ENCODE measurements around the gene ELAVL2. TPM values are rescaled to one million over a fixed set of nuclear protein-coding genes. Genes with fewer than 3 reads are reported as not detected.

ELAVL2 gene
- total RNA-seq, result 1 to 10 TPM in 1 of 4 donors, under 1 TPM in 3; under 0.01 to 1.4 (median 0.84) TPM

DNA sequence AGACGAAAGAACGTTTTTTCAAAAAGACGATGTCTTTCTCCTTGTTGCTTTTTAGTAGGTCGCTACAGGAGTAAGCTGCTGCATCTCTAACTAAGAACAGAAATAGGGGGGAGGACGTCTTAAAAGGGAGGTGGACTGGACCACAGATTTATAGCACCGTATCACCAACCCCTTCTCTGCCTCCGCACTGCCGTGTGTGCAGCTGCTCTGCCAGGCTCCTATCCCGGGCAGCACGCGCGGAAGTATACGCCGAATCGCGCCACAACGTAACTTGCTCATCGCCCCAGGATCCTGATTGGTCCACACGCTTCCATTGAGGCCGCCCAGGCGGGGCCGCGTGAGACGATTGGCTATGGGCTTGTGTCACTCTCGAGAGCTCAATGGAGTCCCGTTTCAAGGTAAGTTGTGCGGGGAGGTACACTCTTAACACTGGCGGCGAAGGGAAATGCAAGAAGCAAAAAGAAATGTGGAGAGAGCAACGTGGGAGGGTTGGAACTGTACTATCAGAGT lies at the start of gene ELAVL2:
ELAVL2 (minus strand) TSS at position 121 of the 510 bp plus-strand sequence. CDS start 64,006 bp downstream, outside the sequence.
- Histone ChIP-seq H3K4me3 (peak within 1 kb of the TSS; percentile 39 to 48 (median 44)), H3K9me3 (no peaks in the 10 kb centered on the region), H3K4me1 (peaks cover 22 to 51% (median 44%) of the 10 kb centered on the region in 4 donors), H3K27me3 (peaks cover 2 to 100% (median 70%) of the 10 kb centered on the region in 4 donors), H3K36me3 (no peaks in the 10 kb centered on the region), H3K27ac (replicated peaks in 1 of 4) (no peak within 1 kb of the TSS)
- intact Hi-C loops (cut with DNase I), result no loop called here
- TF ChIP-seq POLR2AphosphoS5 (IDR thresholded peaks at IDR 0.05) (peak in 1 of 2 donors; percentile 53), POLR2A (IDR thresholded peaks at IDR 0.05; ENCODE audit: low read depth) (no peak)
- DNase-seq (ENCODE audit: extremely low spot score), result no peak
- under 1% methylated on average over 16 of the region's 30 CpGs for WGBS

DNA sequence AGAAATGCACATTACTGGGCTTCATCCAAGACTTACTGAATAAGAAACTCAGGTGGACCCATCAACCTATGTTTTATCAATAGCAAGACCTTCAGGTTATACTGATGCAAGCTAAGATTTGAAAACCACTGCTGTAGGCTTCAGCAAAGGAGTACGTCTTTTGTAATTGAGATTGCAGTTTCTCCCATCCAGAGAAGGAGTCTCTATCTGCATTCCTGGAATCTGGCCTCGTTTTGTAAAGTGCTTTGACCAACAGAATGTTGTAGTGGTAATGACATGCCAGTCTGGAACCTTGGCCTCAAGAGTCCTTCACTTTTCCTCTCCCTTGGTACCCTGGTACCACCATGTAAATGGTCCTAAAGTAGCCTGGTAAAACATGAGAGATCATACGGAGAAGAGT lies 32.2 kb upstream of the ELAVL2 start:
- intact Hi-C loops (cut with DNase I), result no loop called here
- H3K27me3 ChIP-seq, result no peaks in the 10 kb centered on the region
- H3K36me3 ChIP-seq, result no peaks in the 10 kb centered on the region
- H3K9me3 ChIP-seq, result no peaks in the 10 kb centered on the region
- DNase-seq (ENCODE audit: extremely low spot score), result no peak
- 74% methylated on average over 3 of the region's 3 CpGs for WGBS
- no peak overlapping the region for H3K27ac ChIP-seq (replicated peaks in 1 of 4)
- no peak overlapping the region for H3K4me3 ChIP-seq
- TF ChIP-seq, protein P1, sequence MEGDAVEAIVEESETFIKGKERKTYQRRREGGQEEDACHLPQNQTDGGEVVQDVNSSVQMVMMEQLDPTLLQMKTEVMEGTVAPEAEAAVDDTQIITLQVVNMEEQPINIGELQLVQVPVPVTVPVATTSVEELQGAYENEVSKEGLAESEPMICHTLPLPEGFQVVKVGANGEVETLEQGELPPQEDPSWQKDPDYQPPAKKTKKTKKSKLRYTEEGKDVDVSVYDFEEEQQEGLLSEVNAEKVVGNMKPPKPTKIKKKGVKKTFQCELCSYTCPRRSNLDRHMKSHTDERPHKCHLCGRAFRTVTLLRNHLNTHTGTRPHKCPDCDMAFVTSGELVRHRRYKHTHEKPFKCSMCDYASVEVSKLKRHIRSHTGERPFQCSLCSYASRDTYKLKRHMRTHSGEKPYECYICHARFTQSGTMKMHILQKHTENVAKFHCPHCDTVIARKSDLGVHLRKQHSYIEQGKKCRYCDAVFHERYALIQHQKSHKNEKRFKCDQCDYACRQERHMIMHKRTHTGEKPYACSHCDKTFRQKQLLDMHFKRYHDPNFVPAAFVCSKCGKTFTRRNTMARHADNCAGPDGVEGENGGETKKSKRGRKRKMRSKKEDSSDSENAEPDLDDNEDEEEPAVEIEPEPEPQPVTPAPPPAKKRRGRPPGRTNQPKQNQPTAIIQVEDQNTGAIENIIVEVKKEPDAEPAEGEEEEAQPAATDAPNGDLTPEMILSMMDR (IDR thresholded peaks at IDR 0.05), result no peak
- TF ChIP-seq POLR2A (IDR thresholded peaks at IDR 0.05; ENCODE audit: low read depth) (no peak), EP300 (IDR thresholded peaks at IDR 0.05) (no peak), POLR2AphosphoS5 (IDR thresholded peaks at IDR 0.05) (no peak)
- no peaks in the 10 kb centered on the region for H3K4me1 ChIP-seq

DNA sequence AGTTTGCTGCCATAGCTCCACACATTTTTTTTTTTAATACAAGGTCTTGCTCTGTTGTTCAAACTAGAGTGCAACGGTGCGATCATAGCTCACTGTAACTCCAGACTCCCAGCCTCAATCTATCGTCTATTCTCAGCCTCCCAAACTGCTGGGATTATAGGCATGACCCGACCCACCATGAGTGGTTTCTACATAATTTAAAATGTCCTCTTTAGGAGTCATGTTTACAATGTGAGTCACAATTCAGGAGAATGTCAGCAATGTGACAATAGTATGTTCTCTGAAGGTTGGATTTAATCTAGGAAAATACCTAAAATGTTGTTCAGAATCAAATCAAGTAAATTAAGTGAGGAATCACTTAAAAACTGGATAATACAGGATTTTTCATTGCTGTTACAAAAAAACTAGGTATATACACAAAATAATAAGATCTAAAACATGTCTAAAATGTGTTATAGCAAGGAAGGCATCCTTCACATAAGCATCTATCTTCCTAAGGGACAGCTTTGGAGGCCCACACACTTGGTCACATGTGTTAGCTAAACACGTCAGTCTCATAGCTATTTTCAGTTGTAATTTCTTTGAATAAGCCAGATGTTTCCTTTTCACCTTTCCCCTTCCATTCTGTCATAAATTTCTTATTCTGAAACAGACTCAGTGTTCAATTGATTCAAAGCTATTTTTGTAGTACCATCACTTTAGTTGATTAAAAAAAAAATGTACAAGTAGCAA lies 30.0 kb upstream of the ELAVL2 start:
- TF ChIP-seq POLR2AphosphoS5 (IDR thresholded peaks at IDR 0.05), result no peak
- TF ChIP-seq, protein P1 (IDR thresholded peaks at IDR 0.05), result no peak
- TF ChIP-seq POLR2A (IDR thresholded peaks at IDR 0.05; ENCODE audit: low read depth), result no peak
- TF ChIP-seq EP300 (IDR thresholded peaks at IDR 0.05), result no peak
- intact Hi-C loops (cut with DNase I), result no loop called here
- Histone ChIP-seq H3K27me3 (peaks cover 0 to 4% (median 0%) of the 10 kb centered on the region in 4 donors), H3K4me1 (peaks cover 0 to 8% (median 7%) of the 10 kb centered on the region in 4 donors), H3K4me3 (no peak overlapping the region), H3K36me3 (no peaks in the 10 kb centered on the region), H3K27ac (replicated peaks in 1 of 4) (no peak overlapping the region), H3K9me3 (no peaks in the 10 kb centered on the region)
- DNase-seq (ENCODE audit: extremely low spot score), result no peak
- WGBS, result 70% methylated on average over 5 of the region's 5 CpGs

DNA sequence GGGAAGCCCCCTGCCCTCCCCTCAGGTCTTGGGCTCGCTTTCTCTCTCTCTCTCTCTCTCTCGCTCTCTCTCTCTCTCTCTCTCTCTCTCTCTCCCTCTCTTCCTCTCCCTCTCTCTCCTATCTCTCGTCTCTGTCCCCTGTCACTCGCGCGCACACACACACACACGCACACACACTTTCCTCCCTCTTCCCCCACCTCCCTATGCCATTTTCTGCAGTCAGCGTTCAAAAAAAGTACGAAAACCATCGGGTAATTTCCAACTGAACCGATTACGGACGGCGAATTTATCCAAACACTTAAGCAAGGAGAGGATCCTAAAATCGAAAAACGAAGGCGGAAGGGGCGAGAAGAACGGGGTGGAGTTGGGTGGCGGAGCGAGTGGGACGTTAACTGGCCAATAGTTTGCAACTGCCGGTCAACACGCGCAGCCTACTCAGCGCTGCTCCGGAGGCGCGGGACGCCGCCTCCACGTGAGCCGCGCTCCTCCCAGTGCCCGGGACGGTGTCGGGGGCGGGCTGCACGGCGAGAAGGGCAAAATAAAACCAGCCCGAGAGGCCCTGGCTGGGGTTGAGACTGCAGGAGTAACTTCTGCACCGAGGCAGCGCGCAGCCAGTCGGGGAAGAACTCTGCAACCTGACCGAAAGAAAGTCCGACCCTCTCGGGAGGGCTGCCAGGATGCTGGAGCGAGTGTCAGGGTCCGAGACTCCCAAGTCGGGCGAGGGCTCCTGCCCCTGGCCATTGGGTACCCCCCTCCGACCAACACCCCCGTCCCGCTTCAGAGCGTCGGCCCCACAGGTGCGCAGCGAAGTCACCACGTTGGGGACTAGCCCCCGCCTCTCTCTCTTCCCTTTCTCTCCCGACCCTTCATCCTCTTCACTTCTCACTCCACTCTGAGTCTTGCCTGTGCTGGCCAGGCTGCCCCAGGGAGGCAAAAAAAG lies 24.9 kb upstream of the ELAVL2 start:
- no peak for DNase-seq (ENCODE audit: extremely low spot score)
- H3K9me3 ChIP-seq, result no peaks in the 10 kb centered on the region
- H3K27me3 ChIP-seq, result peaks cover 0 to 38% (median 4%) of the 10 kb centered on the region in 4 donors
- TF ChIP-seq EP300 (IDR thresholded peaks at IDR 0.05) (no peak), POLR2AphosphoS5 (IDR thresholded peaks at IDR 0.05) (peak in 1 of 2 donors; percentile 25), POLR2A (IDR thresholded peaks at IDR 0.05; ENCODE audit: low read depth) (no peak)
- intact Hi-C loops (cut with DNase I), result no loop called here
- H3K27ac ChIP-seq (replicated peaks in 1 of 4), result no peak overlapping the region
- 4% methylated on average over 45 of the region's 62 CpGs for WGBS
- H3K4me3 ChIP-seq, result peak overlapping the region; percentile 50 to 63 (median 54)
- H3K36me3 ChIP-seq, result no peaks in the 10 kb centered on the region
- H3K4me1 ChIP-seq, result peaks cover 9 to 26% (median 25%) of the 10 kb centered on the region in 4 donors

DNA sequence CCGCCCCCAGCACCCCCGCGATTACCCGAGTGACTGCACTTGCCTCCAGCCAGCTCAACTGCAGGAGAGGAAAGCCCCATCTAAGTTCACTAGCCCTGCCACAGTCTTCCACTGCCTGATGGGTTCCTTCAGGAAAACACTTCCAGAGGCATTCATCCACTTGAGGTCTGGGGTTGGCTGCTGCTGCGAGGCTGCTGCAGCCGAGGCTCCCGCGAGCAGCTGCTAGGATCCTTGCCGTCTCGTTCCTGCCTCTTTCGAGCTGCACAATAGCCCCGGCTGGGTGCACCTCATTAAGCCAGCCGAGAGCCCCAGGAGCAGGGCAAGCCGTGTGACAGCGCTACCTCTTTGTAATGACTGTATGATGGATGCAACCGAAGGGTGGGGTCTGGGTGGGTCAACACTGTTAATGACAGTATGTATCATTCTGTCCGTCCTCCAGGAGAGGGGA lies 24.2 kb upstream of the ELAVL2 start:
- Histone ChIP-seq H3K9me3 (no peaks in the 10 kb centered on the region), H3K36me3 (no peaks in the 10 kb centered on the region), H3K4me3 (peak overlapping the region; percentile 50 to 63 (median 54)), H3K4me1 (peaks cover 9 to 26% (median 25%) of the 10 kb centered on the region in 4 donors), H3K27ac (replicated peaks in 1 of 4) (no peak overlapping the region), H3K27me3 (peaks cover 0 to 38% (median 4%) of the 10 kb centered on the region in 4 donors)
- DNase-seq (ENCODE audit: extremely low spot score), result no peak
- WGBS, result 3% methylated on average over 12 of the region's 17 CpGs
- intact Hi-C loops (cut with DNase I), result no loop called here
- TF ChIP-seq POLR2A (IDR thresholded peaks at IDR 0.05; ENCODE audit: low read depth), result no peak
- no peak for TF ChIP-seq EP300 (IDR thresholded peaks at IDR 0.05)
- no peak for TF ChIP-seq POLR2AphosphoS5 (IDR thresholded peaks at IDR 0.05)
- TF ChIP-seq, protein P1 (IDR thresholded peaks at IDR 0.05), result no peak
